GM06990 (cell line): ENCODE measurements around the gene PRKCH.

Experiments used
- DNase-seq: peaks from one replicate; pipeline ENCODE4 v3.0.0-alpha.2; 2011; ENCODE audit not compliant: insufficient read length; ENCODE audit errors: extremely low read depth
- H3K27me3 ChIP-seq: replicated peaks from 2 replicates; pipeline ENCODE4 v1.6.0; 2011; ENCODE audit warnings: low read length; ENCODE audit not compliant: control insufficient read depth, insufficient read depth
- H3K36me3 ChIP-seq: 2 replicates; pipeline ENCODE4 v1.5.1; 2011; ENCODE audit warnings: low read length; ENCODE audit not compliant: control insufficient read depth, insufficient read depth
- H3K4me3 ChIP-seq: replicated peaks from 2 replicates; pipeline ENCODE4 v1.5.1; 2011; ENCODE audit warnings: low read depth, mild to moderate bottlenecking, control low read depth, low read length
- CTCF ChIP-seq: IDR thresholded peaks from 2 replicates; pipeline ENCODE4 v1.5.1; 2011; ENCODE audit warnings: low read length, control low read depth, mild to moderate bottlenecking, inconsistent platforms; ENCODE audit not compliant: insufficient read depth, poor library complexity, severe bottlenecking

Gene PRKCH

GRCh38 chr14:61419201-61419600 lies 97.8 kb downstream of the PRKCH start:
- Histone ChIP-seq H3K4me3 (no peak overlapping the region), H3K27me3 (no peaks in the 10 kb centered on the region), H3K36me3 (no peaks in the 10 kb centered on the region)
- no peak for DNase-seq
- TF ChIP-seq CTCF: no peak

GRCh38 chr14:61420326-61420725 lies 98.9 kb downstream of the PRKCH start:
- no peaks in the 10 kb centered on the region for H3K36me3 ChIP-seq
- DNase-seq: no peak
- H3K4me3 ChIP-seq: no peak overlapping the region
- TF ChIP-seq CTCF: no peak
- no peaks in the 10 kb centered on the region for H3K27me3 ChIP-seq

GRCh38 chr14:61421212-61421923 lies 100.0 kb downstream of the PRKCH start:
- DNase-seq: no peak
- no peak for TF ChIP-seq CTCF
- Histone ChIP-seq H3K4me3 (no peak overlapping the region), H3K36me3 (no peaks in the 10 kb centered on the region), H3K27me3 (no peaks in the 10 kb centered on the region)

GRCh38 chr14:61426048-61426447 lies 104.7 kb downstream of the PRKCH start:
- no peaks in the 10 kb centered on the region for H3K27me3 ChIP-seq
- DNase-seq: no peak
- no peaks in the 10 kb centered on the region for H3K36me3 ChIP-seq
- TF ChIP-seq CTCF: no peak
- no peak overlapping the region for H3K4me3 ChIP-seq

- Histone ChIP-seq H3K4me3 (no peak overlapping the region), H3K27me3 (no peaks in the 10 kb centered on the region), H3K36me3 (no peaks in the 10 kb centered on the region)
- TF ChIP-seq CTCF: no peak
- no peak for DNase-seq
Measured at GRCh38 chr14:61428261-61428660, 106.9 kb downstream of the PRKCH start.

GRCh38 chr14:61429316-61429715 lies 107.9 kb downstream of the PRKCH start:
- no peaks in the 10 kb centered on the region for H3K27me3 ChIP-seq
- no peaks in the 10 kb centered on the region for H3K36me3 ChIP-seq
- no peak overlapping the region for H3K4me3 ChIP-seq
- no peak for TF ChIP-seq CTCF
- DNase-seq: no peak
